H7 (cell line): Measurements from ENCODE around the gene ART5. TPM values are rescaled to one million over a fixed set of nuclear protein-coding genes. Genes with fewer than 3 reads are reported as not detected.

Source experiments
- DNase-seq: peaks from one replicate; pipeline ENCODE4 v3.0.0; 2012
- H3K27me3 ChIP-seq: 2 replicates; pipeline ENCODE4 v1.6.0; 2011; ENCODE audit warnings: mild to moderate bottlenecking, low read length; ENCODE audit not compliant: control insufficient read depth, insufficient read depth
- H3K36me3 ChIP-seq: replicated peaks from 2 replicates; pipeline ENCODE4 v1.5.1; 2011; ENCODE audit warnings: low read length; ENCODE audit not compliant: control insufficient read depth, insufficient read depth
- H3K4me3 ChIP-seq: 2 replicates; pipeline ENCODE4 v1.5.1; 2011; ENCODE audit warnings: low read depth, mild to moderate bottlenecking, control low read depth, low read length, moderate library complexity; ENCODE audit not compliant: insufficient read depth
- total RNA-seq: library from RNA; depleted of rRNA; stranded (reverse); fragments of >200 nt; shearing (Covaris generic); gene quantifications from 2 replicates; pipeline ENCODE4 v1.2.3, GENCODE V29; 2014; rRNA removed

Gene ART5
- 6.5 and 15.0 TPM in 2 replicates for total RNA-seq

DNA sequence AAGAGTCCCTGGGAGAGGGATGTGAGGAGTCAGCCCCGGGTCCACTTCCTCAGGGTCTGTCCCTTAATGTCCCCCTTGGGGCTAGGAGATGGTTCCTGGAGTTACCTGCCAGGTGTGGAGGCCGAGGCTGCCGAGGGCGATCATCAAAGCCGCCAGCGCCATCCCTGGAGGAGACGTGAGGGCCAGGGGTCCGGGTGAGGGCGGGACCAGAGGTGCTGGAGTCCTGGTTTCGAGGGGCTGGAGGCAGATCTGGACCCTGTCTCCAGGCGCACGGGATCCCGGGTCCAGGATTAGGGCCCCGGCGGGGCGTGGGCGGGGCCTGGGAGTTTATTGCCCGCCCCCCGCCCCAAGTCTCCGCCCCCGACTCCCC lies at the start of gene ART5:
TSS of gene ART5 (minus strand) at position 292 of the 370 bp plus-strand sequence. CDS start at position 162, 130 bp downstream.
- no peaks in the 10 kb centered on the region for H3K36me3 ChIP-seq
- DNase-seq = no peak
- peaks cover 7% of the 10 kb centered on the region for H3K27me3 ChIP-seq
- peak within 1 kb of the TSS; percentile 59 for H3K4me3 ChIP-seq

DNA sequence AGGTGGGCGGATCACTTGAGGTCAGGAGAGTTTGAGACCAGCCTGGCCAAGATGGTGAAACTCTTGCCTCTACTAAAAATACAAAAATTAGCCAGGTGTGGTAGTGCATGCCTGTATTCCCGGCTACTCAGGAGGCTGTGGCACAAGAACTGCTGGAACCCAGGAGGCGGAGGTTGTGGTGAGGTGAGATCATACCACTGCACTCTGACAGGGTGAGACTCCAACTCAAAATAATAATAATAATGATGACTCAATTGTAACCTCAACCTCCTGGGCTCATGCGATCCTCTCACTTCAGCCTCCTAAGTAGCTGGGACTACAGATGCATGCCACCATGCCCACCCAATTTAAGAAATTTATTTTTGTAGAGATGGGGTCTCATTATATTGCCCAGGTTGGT lies 45.0 kb upstream of the ART5 start:
- no peak for DNase-seq
- peaks cover 42% of the 10 kb centered on the region for H3K36me3 ChIP-seq
- no peak overlapping the region for H3K4me3 ChIP-seq
- H3K27me3 ChIP-seq = no peaks in the 10 kb centered on the region

DNA sequence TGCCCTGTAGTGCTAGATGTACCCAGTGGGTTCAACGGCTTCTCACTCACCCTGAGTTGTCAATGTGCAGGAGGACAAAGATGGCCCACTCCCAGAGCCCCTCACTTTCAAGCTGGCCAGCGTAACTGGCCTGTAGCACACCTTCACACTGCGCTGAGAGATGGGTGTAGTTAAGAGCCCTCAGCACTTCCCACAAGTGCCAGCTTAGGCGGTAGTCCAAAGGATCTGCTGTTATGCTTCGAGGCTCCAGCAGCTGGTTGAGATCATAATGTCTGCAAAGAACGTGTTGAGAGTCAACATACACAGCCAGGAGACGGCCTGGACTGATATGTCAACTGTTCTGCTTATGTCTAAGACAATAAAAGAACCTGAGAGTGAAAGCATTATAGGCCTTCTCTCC lies 44.1 kb upstream of the ART5 start:
- H3K27me3 ChIP-seq = no peaks in the 10 kb centered on the region
- H3K36me3 ChIP-seq = peaks cover 39% of the 10 kb centered on the region
- no peak for DNase-seq
- no peak overlapping the region for H3K4me3 ChIP-seq

DNA sequence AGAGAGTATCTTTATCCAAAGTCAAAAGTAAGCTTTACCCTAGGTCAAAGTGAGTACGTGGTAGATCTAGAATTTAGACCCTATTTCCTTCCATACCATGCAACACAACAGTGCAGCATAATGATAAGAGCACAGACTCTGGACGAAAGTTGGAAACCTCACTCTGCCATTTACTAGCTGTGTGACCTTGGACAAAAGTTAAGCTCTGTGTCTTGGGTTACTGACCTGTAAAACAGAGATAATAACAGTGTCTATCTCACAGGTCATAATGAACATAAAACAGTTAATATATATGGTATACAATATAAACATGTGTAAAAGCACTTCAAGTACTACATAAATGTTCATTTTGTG lies 43.0 kb upstream of the ART5 start:
- Histone ChIP-seq H3K36me3 (peaks cover 42% of the 10 kb centered on the region), H3K27me3 (no peaks in the 10 kb centered on the region), H3K4me3 (no peak overlapping the region)
- no peak for DNase-seq

DNA sequence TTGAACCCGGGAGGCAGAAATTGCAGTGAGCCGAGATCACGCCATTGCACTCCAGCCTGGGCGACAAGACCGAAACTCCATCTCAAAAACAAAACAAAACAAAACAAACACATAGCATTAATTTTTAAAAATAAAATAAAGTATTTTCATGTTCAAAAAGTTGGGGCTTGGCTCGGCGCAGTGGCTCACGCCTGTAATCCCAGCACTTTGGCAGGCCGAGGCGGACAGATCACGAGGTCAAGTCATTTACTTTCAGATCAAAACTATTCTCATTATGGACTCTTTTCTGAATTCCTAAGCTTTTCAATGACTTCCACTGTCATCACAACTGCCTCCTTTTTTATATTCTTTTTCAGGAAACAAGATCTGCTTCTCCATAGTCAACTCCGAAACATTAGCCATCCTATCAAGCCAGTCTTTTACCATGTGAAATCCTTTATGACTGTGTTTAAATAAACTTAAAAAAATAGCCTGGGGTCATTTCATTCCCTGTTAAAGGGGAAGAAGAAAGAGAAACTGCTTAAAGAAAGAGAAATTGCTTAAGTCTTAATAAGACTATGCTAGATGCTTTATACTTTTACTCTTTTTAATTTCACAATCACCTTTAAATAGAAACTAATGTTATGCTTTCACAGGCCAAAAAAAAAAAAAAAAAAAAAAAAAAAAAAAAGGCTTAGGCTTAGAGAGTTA lies 42.5 kb upstream of the ART5 start:
- H3K36me3 ChIP-seq = peaks cover 47% of the 10 kb centered on the region
- no peak for DNase-seq
- H3K4me3 ChIP-seq = no peak overlapping the region
- no peaks in the 10 kb centered on the region for H3K27me3 ChIP-seq

DNA sequence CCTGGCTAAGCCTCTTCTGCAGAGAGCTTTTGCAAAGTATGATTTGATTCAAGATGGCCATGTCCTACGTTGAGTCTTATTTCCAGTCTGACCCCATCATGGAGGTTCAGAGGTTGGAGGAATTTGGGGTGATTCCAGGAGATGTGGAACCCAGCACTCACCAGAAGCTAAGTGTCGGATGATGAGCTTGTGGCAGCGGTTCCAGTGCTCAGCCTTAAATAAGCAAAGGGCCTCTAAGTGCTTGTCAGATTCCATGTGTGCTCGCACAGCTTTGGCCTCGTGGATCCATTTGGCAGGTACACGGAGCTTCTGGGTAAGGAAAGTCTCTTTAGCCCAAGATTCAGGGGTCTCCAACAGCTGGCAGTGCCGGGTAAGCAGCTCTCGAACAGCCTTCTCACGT lies 41.2 kb upstream of the ART5 start:
- DNase-seq = no peak
- no peaks in the 10 kb centered on the region for H3K27me3 ChIP-seq
- no peak overlapping the region for H3K4me3 ChIP-seq
- H3K36me3 ChIP-seq = peaks cover 54% of the 10 kb centered on the region

DNA sequence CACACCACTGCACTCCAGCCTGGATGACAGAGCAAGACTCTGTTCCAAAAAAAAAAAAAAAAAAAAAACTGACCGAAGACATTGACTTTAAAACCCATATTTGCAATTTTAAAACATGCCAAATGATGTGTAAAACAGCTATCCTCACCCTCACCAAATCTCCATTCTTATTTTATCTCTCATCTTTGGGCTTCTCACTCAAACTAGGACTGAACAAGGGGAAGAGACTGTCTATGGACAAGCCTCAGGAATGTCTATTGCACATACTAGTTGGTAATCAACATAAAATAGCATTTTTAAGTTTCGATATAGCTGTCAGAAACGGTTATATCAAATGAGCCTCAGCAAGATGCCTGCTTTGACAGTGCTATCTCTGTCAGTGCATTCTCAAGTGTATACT lies 37.3 kb upstream of the ART5 start:
- DNase-seq = no peak
- Histone ChIP-seq H3K27me3 (no peaks in the 10 kb centered on the region), H3K36me3 (peaks cover 55% of the 10 kb centered on the region), H3K4me3 (no peak overlapping the region)

DNA sequence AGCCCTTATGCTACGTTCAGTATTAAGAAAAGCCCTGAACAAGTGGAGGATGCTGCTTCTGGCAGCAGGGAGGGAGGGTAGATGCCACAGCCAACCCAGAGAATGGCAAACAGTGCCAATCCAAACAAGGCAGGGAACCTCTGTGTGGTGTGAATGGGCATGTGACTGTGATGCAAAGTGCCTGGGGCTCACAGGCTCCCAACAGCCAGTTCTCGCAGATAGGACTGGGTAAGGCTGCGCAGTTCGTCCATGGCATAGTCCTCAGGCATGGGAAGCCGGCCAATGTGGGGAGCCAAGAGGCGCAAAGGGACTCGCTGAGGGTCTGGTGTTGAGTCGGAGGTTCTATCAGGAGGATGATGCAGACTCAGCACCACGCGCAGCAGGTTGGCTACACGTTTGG lies 34.2 kb upstream of the ART5 start:
- DNase-seq = no peak
- H3K36me3 ChIP-seq = peaks cover 42% of the 10 kb centered on the region

GRCh38 chr11:3674189-3674588 lies 32.4 kb upstream of the ART5 start:
- no peak for DNase-seq
- Histone ChIP-seq H3K4me3 (no peak overlapping the region), H3K36me3 (peaks cover 32% of the 10 kb centered on the region), H3K27me3 (no peaks in the 10 kb centered on the region)

More for the DNA sequence above, 34.2 kb upstream of the ART5 start:
- Histone ChIP-seq H3K4me3 (no peak overlapping the region), H3K27me3 (no peaks in the 10 kb centered on the region)

DNA sequence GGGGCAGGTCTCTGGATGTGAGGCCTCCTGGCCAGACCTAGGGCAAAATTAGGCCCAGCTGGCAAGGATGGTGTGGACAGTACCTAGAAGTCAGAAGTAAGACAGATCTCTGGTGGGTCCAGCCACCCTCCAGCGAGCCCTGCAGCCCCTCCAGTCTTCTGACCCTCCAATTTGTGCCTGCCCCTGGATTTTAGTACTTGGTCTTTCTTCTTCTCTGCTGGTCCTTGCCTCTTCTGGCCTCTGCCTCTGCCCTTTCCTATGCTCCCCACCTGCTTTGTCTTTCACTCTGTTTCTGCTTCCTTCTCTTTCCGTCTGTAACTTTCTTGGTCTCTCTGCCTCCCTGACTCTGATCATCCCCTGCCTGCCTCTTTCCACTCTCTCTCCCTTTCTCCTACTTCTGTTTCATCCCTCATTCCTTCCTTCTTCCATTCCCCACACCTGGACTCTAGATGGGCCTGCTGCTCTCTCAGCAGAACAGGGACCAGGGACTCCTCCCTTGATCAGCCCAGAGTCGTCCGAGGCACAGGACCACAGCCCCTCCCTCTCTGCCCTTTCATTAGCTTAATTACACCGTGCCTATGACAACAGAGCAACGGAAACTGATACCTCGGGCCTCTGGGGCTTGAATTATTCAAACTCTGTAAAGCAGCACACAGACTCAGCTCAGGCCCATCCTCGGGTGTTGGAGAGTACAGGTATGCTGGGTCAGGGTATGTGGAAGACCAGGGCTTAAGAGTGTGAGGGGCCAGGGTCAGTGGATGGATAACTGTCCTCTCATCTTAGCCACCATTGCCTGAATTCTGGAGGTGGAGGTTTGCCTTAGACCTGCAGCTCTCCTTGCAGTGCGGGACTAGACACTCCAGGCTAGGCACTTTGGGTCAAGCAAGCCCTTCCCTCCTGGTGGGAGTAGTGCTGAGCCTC lies 29.8 kb upstream of the ART5 start, which contains the start of gene CHRNA10:
TSS of gene CHRNA10 (minus strand) at position 51 of the 921 bp plus-strand sequence. CDS start 72 bp downstream, outside the sequence.
- Histone ChIP-seq H3K27me3 (no peaks in the 10 kb centered on the region), H3K36me3 (peaks cover 20% of the 10 kb centered on the region), H3K4me3 (no peak within 1 kb of the TSS)
- DNase-seq = no peak

DNA sequence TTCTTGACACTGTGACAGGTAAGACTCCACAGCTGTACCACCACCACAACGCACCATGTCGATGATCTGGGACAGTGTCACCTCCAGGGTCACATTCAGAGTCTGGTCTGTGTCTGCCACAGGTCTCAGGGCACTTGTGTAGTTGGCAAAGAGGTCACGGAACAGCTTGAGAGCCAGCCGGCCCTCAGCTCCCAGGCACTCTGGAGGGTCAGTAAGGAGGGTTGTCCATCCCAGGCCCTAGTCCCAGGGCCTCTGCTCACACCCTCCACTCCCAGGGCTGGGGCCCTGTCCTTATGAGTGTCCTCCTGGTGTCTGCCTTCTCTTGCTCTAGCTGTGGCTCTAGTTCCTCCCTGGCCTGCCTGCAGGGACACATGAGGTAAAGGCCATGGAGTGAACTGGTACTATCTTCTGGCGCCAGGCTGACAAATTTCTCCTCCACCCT lies 28.0 kb upstream of the ART5 start:
- Histone ChIP-seq H3K27me3 (no peaks in the 10 kb centered on the region), H3K36me3 (peaks cover 4% of the 10 kb centered on the region), H3K4me3 (no peak overlapping the region)
- DNase-seq = no peak

GRCh38 chr11:3669128-3669527 lies 27.3 kb upstream of the ART5 start:
- H3K4me3 ChIP-seq = no peak overlapping the region
- DNase-seq = no peak
- no peaks in the 10 kb centered on the region for H3K27me3 ChIP-seq
- H3K36me3 ChIP-seq = peaks cover 4% of the 10 kb centered on the region

GRCh38 chr11:3667149-3668035 lies 25.6 kb upstream of the ART5 start:
- H3K4me3 ChIP-seq = no peak overlapping the region
- no peak for DNase-seq

DNA sequence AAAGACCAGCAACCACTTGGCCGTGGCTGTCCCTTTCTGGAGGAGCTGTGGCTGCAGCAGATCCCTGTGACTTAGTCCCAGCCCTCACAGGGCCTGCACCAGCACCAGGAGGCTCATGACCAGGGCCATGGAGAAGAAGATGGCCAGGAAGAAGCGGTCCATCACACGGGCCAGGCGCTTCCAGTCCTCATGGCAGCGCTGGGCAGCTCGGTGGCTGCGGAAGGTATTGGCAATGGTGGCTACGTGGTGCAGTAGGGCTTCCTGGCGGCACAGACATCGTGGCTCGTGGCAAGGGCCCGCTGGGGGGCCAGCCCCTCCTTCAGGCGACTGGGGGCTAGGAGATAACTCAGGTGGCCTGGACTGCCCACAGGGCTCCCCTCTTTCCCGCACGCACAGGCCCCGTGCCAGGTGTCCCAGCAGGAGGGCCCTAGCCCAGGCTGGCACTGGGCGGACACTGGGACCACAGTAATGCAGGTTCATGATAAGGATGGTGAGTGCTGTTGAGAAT lies 24.3 kb upstream of the ART5 start:
- H3K27me3 ChIP-seq = no peaks in the 10 kb centered on the region
- no peak for DNase-seq
- H3K4me3 ChIP-seq = no peak overlapping the region
- H3K36me3 ChIP-seq = no peaks in the 10 kb centered on the region; the same call in 1 of the 2 replicates

More at GRCh38 chr11:3667149-3668035, 25.6 kb upstream of the ART5 start:
- Histone ChIP-seq H3K27me3 (no peaks in the 10 kb centered on the region), H3K36me3 (peaks cover 3% of the 10 kb centered on the region)
